Lung (tissue), 12 donors: Measurements from ENCODE around the gene ABHD3. TPM values are rescaled to one million over a fixed set of nuclear protein-coding genes. Genes with fewer than 3 reads are reported as not detected.

Experiments
- ATAC-seq: fragments of 200-7000 bp; cut with Tn5 transposase; one replicate; pipeline ENCODE4 v1.9.1; 2020; ENCODE audit warnings: moderate number of reproducible peaks; ENCODE audit not compliant: insufficient read depth, low FRiP score
- DNase-seq, 3 donors: peaks; one replicate each; pipeline ENCODE4 v3.0.0-alpha.2; 2013 to 2017
- H3K27ac ChIP-seq, 2 donors: one replicate each; pipeline ENCODE4 v1.5.1; 2013; ENCODE audit warnings: mild to moderate bottlenecking in 2 of 2, moderate library complexity in 2 of 2, control low read depth in 1 of 2, inconsistent platforms in 1 of 2, low read depth in 1 of 2, low read length in 1 of 2
- H3K27me3 ChIP-seq, 3 donors: one replicate each; pipeline ENCODE4 v1.5.1; 2013; ENCODE audit warnings: low read length in 2 of 3; ENCODE audit not compliant: control insufficient read depth in 3 of 3, insufficient read depth in 3 of 3
- H3K36me3 ChIP-seq, 4 donors: one replicate each; pipeline ENCODE4 v1.5.1; 2013; ENCODE audit warnings: low read length in 4 of 4, mild to moderate bottlenecking in 1 of 4, moderate library complexity in 1 of 4; ENCODE audit not compliant: control insufficient read depth in 4 of 4, insufficient read depth in 4 of 4
- H3K4me1 ChIP-seq, 5 donors: one replicate each; pipeline ENCODE4 v1.5.1; 2013; ENCODE audit warnings: low read length in 5 of 5, mild to moderate bottlenecking in 2 of 5, moderate library complexity in 1 of 5; ENCODE audit not compliant: control insufficient read depth in 5 of 5, insufficient read depth in 5 of 5
- H3K4me3 ChIP-seq: one replicate; pipeline ENCODE4 v1.5.1; 2013; ENCODE audit warnings: mild to moderate bottlenecking, control low read depth, moderate library complexity
- H3K9ac ChIP-seq, 2 donors: one replicate each; pipeline ENCODE4 v1.5.1; 2013; ENCODE audit warnings: low read length in 2 of 2, control low read depth in 1 of 2; ENCODE audit not compliant: insufficient read depth in 1 of 2
- H3K9me3 ChIP-seq, 4 donors: one replicate each; pipeline ENCODE4 v1.5.1; 2013; ENCODE audit warnings: low read length in 3 of 4, mild to moderate bottlenecking in 1 of 4, moderate library complexity in 1 of 4; ENCODE audit not compliant: control insufficient read depth in 4 of 4, insufficient read depth in 3 of 4
- WGBS, 2 donors: extraction: QIAGEN DNeasy Blood & Tissue Kit; methylation state at CpG; one replicate each; pipeline ENCODE4 v1.1.7; 2013; 5-methylcytosine and 5-hydroxymethylcytosine counted together
- polyA plus RNA-seq, 2 donors: library from polyadenylated mRNA; stranded (reverse); fragments of 200-250 nt; gene quantifications; one replicate each; pipeline ENCODE4 v1.2.1, GENCODE V29; 2013
- total RNA-seq, 2 donors: library from RNA; depleted of rRNA in 1 of 2; stranded (reverse); fragments of >200 nt in 1 of 2; gene quantifications; one replicate each; pipeline ENCODE4 v1.2.1, GENCODE V29; 2014 to 2021
- TF ChIP-seq, protein P1 (sequence below): IDR thresholded peaks from 2 replicates; pipeline ENCODE4 v1.5.1; 2012; ENCODE audit warnings: mild to moderate bottlenecking; ENCODE audit errors: control extremely low read depth, extremely low read depth
- donor health status: control.
- donor health status: control.
- donor health status: Bipolar disorder and iron deficiency.
- donor health status: healthy.
- donor health status: DM: yes; HTN: yes; CAD: no.

The ABHD3 gene
- total and polyA plus RNA-seq, 4 donors, result 20.8 to 31.3 (median 22.9) TPM

DNA sequence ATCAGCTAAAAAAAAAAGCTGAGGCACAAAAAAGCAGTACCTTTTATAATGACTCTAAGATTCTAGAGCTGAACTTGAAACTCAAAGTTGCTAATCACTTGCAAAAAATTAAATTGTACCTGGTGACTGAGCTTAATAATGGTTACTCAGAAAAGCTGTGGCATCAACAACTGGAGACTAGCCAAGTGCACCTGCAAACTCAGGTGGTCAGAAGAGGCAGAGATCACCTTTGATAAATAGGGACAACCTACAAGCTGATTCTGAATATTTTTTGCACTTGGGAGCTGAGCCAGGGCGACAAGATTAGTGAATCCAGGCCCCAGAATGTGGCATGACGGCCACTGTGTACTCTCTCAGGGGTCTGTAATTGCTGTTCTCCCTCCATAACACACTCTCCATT is 3.0 kb downstream of the ABHD3 start:
- TF ChIP-seq, protein P1, sequence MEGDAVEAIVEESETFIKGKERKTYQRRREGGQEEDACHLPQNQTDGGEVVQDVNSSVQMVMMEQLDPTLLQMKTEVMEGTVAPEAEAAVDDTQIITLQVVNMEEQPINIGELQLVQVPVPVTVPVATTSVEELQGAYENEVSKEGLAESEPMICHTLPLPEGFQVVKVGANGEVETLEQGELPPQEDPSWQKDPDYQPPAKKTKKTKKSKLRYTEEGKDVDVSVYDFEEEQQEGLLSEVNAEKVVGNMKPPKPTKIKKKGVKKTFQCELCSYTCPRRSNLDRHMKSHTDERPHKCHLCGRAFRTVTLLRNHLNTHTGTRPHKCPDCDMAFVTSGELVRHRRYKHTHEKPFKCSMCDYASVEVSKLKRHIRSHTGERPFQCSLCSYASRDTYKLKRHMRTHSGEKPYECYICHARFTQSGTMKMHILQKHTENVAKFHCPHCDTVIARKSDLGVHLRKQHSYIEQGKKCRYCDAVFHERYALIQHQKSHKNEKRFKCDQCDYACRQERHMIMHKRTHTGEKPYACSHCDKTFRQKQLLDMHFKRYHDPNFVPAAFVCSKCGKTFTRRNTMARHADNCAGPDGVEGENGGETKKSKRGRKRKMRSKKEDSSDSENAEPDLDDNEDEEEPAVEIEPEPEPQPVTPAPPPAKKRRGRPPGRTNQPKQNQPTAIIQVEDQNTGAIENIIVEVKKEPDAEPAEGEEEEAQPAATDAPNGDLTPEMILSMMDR, result no peak
- Histone ChIP-seq H3K27ac (no peak overlapping the region), H3K4me3 (no peak overlapping the region), H3K4me1 (peaks cover 0 to 6% (median 0%) of the 10 kb centered on the region in 5 donors), H3K9ac (no peak overlapping the region), H3K9me3 (no peaks in the 10 kb centered on the region), H3K36me3 (peaks cover 0 to 13% (median 2%) of the 10 kb centered on the region in 4 donors), H3K27me3 (no peaks in the 10 kb centered on the region)
- WGBS, 2 donors, result 98 to 100% methylated on average over 2 of the region's 2 CpGs
- DNase-seq, result no peak
- ATAC-seq, result no peak

DNA sequence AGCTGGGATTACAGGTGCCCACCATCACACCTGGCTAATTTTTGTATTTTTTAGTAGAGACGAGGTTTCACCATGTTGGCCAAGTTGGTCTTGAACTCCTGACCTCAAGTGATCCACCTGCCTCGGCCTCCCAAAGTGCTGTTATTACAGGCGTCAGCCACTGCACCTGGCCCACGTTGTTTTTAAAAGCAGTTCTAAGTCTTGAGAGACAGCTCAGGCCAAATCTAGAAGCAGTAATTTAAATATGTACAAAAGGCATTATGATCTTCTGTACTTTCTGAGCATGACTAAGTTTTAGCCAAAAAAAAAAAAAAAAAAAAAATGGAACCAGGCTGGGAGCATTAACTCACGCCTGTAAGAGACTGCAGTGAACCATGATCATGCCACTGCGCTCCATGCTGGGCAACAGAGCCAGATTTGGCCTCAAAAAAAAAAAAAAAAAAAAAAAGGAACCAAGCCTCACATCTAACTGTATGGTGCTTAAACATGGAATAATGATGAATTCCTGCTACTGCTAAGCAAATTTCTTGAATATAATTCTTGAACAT is 4.0 kb downstream of the ABHD3 start:
- Histone ChIP-seq H3K27ac (no peak overlapping the region), H3K27me3 (no peaks in the 10 kb centered on the region), H3K9ac (no peak overlapping the region), H3K4me1 (peaks cover 0 to 6% (median 0%) of the 10 kb centered on the region in 5 donors), H3K9me3 (no peaks in the 10 kb centered on the region), H3K36me3 (peaks cover 0 to 14% (median 2%) of the 10 kb centered on the region in 4 donors), H3K4me3 (no peak overlapping the region)
- TF ChIP-seq, protein P1, result no peak
- 90 to 93% methylated on average over 6 of the region's 6 CpGs for WGBS, 2 donors
- ATAC-seq (no peak), DNase-seq (peak in 1 of 3 donors; percentile 10)

DNA sequence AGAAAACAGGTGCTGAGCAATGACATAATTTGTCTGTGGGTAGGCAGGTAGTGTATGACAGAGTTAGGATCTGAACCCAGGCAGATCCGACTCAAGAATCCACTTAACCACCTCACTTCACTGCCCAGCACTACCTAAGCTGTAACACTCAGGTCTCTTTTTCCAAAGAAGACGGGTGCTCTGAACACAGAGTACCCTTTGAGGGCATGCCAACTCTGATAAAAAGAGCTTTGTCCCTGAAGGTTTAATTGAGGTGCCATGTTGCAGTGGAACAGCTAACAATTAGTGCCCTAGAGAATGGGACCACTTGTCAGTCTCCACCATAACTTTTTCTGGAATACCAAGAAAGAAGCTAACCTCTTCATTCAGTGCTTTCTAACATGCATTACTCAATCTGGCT is 11.3 kb downstream of the ABHD3 start:
- no peaks in the 10 kb centered on the region for H3K4me1 ChIP-seq
- no peak overlapping the region for H3K9ac ChIP-seq
- H3K27ac ChIP-seq, result no peak overlapping the region
- H3K27me3 ChIP-seq, result no peaks in the 10 kb centered on the region
- H3K36me3 ChIP-seq, result peaks cover 2 to 20% (median 7%) of the 10 kb centered on the region in 4 donors
- TF ChIP-seq, protein P1, result no peak
- ATAC-seq (no peak), DNase-seq (no peak)
- H3K4me3 ChIP-seq, result no peak overlapping the region
- 79 to 91% methylated on average over 2 of the region's 2 CpGs for WGBS, 2 donors
- peaks cover 0 to 5% (median 0%) of the 10 kb centered on the region in 4 donors for H3K9me3 ChIP-seq

DNA sequence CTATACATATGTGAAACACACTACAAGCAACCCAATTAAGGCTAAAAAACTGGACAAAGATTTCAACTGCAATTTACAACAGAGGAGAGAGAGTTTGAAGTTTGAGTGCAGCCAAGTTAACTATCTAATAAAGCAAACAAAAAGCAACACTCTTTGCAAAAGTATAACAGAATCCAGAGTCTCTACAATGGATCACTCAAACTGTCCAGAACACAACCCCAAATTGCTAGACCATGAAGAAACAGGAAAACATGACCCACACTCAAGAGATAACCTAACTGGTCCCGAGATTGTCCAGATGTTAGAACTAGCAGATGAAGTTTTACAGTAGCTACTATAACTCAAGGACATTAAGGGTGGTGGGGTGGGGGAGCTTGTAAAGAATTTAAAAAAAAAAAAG is 14.8 kb downstream of the ABHD3 start:
- Histone ChIP-seq H3K9me3 (peaks cover 0 to 5% (median 0%) of the 10 kb centered on the region in 4 donors), H3K36me3 (peaks cover 0 to 14% (median 7%) of the 10 kb centered on the region in 4 donors), H3K9ac (no peak overlapping the region), H3K27me3 (no peaks in the 10 kb centered on the region), H3K4me1 (peaks cover 0 to 12% (median 0%) of the 10 kb centered on the region in 5 donors), H3K27ac (no peak overlapping the region), H3K4me3 (no peak overlapping the region)
- DNase-seq (no peak), ATAC-seq (no peak)
- TF ChIP-seq, protein P1, result no peak
- WGBS, 2 donors, result 89 to 100% methylated on average over 1 of the region's 1 CpG
